IPS-18c (cell line): ENCODE results near the gene ARL16.

Source experiments
- H3K4me3 ChIP-seq: 2 replicates; pipeline ENCODE4 v1.7.0; 2013; ENCODE audit warnings: low read depth, mild to moderate bottlenecking, low read length, moderate library complexity; ENCODE audit not compliant: insufficient read depth
- H3K9me3 ChIP-seq: one replicate; pipeline ENCODE4 v1.6.1; 2013; ENCODE audit warnings: mild to moderate bottlenecking, low read length, moderate library complexity; ENCODE audit not compliant: control insufficient read depth, insufficient read depth

The ARL16 gene

GRCh38 chr17:81640011-81640410, 43.6 kb downstream of the ARL16 start:
- H3K4me3 ChIP-seq = no peak overlapping the region
- no peaks in the 10 kb centered on the region for H3K9me3 ChIP-seq

- H3K9me3 ChIP-seq = no peaks in the 10 kb centered on the region
- H3K4me3 ChIP-seq = no peak overlapping the region
Measured at GRCh38 chr17:81638683-81639082, 44.9 kb downstream of the ARL16 start.

GRCh38 chr17:81636505-81637288, 46.9 kb downstream of the ARL16 start, which contains the start of the genes NPLOC4 and TSPAN10:
TSS of gene NPLOC4 (minus strand) at chr17:81637112. CDS start at chr17:81636930, 182 bp downstream.
TSS of gene TSPAN10 (plus strand) at chr17:81637196. CDS start at chr17:81642413, 5,217 bp downstream.
- H3K4me3 ChIP-seq = peak within 1 kb of the TSS; percentile 96

GRCh38 chr17:81635973-81636504, 47.6 kb downstream of the ARL16 start:
- H3K9me3 ChIP-seq = no peaks in the 10 kb centered on the region
- peak overlapping the region; percentile 96 for H3K4me3 ChIP-seq

More at GRCh38 chr17:81636505-81637288, 46.9 kb downstream of the ARL16 start, which contains the start of the genes NPLOC4 and TSPAN10:
- no peaks in the 10 kb centered on the region for H3K9me3 ChIP-seq

GRCh38 chr17:81635431-81635830, 48.2 kb downstream of the ARL16 start:
- Histone ChIP-seq H3K9me3 (no peaks in the 10 kb centered on the region), H3K4me3 (no peak overlapping the region; the same call in 1 of the 2 replicates)

GRCh38 chr17:81631482-81631881, 52.1 kb downstream of the ARL16 start:
- Histone ChIP-seq H3K4me3 (no peak overlapping the region), H3K9me3 (no peaks in the 10 kb centered on the region)
